SK-N-SH (cell line): Measurements from ENCODE around the gene NIT1. TPM values are rescaled to one million over a fixed set of nuclear protein-coding genes. Genes with fewer than 3 reads are reported as not detected.

Experiments
- CTCF ChIA-PET: fragments of 300-600, 350-600 bp; formaldehyde crosslinking; extraction: SDS; loops from one replicate; lab custom pipeline; 2021; lab: Yijun Ruan, JAX
- POLR2A ChIA-PET: fragments of 350-600 bp; sonication (Branson Sonifier 250); formaldehyde crosslinking; extraction: SDS; loops from one replicate; lab custom pipeline; 2020; ENCODE audit warnings: antibody characterized with exemption, inconsistent platforms; lab: Yijun Ruan, JAX
- DNase-seq: peaks from one replicate; pipeline ENCODE4 v3.0.0; 2012
- H2AFZ ChIP-seq: fragments of 200-600 bp; sonication (generic); 2 replicates; pipeline ENCODE4 v1.8.1; 2016; ENCODE audit warnings: antibody characterized with exemption, mild to moderate bottlenecking, low read depth
- H3F3A ChIP-seq: fragments of 200-600 bp; sonication (generic); replicated peaks from 2 replicates; pipeline ENCODE3; 2016; ENCODE audit warnings: antibody characterized with exemption, mild to moderate bottlenecking; ENCODE audit not compliant: insufficient read depth
- H3K27ac ChIP-seq, 2 experiments: fragments of 200-500 bp in 1 of 2; fragments of 200-600 bp in 1 of 2; sonication (Bioruptor generic) in 1 of 2; sonication (generic), shearing (Covaris generic) in 1 of 2; 2 replicates each; pipeline versions ENCODE4 v1.5.1 to v1.6.1; 2014 to 2016; ENCODE audit warnings: low read depth in 2 of 2, inconsistent platforms in 1 of 2, low read length in 1 of 2, mild to moderate bottlenecking in 1 of 2, mixed read lengths in 1 of 2
- H3K27me3 ChIP-seq: fragments of 200-600 bp; sonication (generic), shearing (Covaris generic); 2 replicates; pipeline ENCODE4 v1.6.1; 2016; ENCODE audit warnings: mixed run types; ENCODE audit not compliant: insufficient read depth
- H3K36me3 ChIP-seq, 2 experiments: fragments of 200-500 bp in 1 of 2; fragments of 200-600 bp in 1 of 2; sonication (Bioruptor generic) in 1 of 2; sonication (generic) in 1 of 2; replicated peaks in 1 of 2; 2 replicates each; pipeline versions ENCODE3 to v1.5.1; 2014 to 2016; ENCODE audit warnings: low read length in 1 of 2, mild to moderate bottlenecking in 1 of 2; ENCODE audit not compliant: insufficient read depth in 2 of 2, control insufficient read depth in 1 of 2
- H3K4me1 ChIP-seq, 2 experiments: fragments of 200-500 bp in 1 of 2; fragments of 200-600 bp in 1 of 2; sonication (Bioruptor generic) in 1 of 2; sonication (generic), shearing (Covaris generic) in 1 of 2; 2 replicates each; pipeline versions ENCODE4 v1.5.1 to v1.6.1; 2014 to 2016; ENCODE audit warnings: low read depth in 1 of 2, low read length in 1 of 2, mixed run types in 1 of 2; ENCODE audit not compliant: insufficient read depth in 2 of 2, control insufficient read depth in 1 of 2
- H3K4me2 ChIP-seq: fragments of 200-600 bp; sonication (generic), shearing (Covaris generic); 2 replicates; pipeline ENCODE4 v1.6.1; 2017; ENCODE audit warnings: mixed run types
- H3K4me3 ChIP-seq, 2 experiments: fragments of 200-500 bp in 1 of 2; fragments of 200-600 bp in 1 of 2; sonication (Bioruptor generic) in 1 of 2; sonication (generic), shearing (Covaris generic) in 1 of 2; 2 replicates each; pipeline versions ENCODE4 v1.5.1 to v1.8.1; 2014 to 2016; ENCODE audit warnings: low read depth in 2 of 2, inconsistent platforms in 1 of 2, low read length in 1 of 2, mild to moderate bottlenecking in 1 of 2, mixed read lengths in 1 of 2, moderate library complexity in 1 of 2
- H3K79me2 ChIP-seq: fragments of 200-600 bp; sonication (generic); 2 replicates; pipeline ENCODE4 v1.8.1; 2017; ENCODE audit warnings: mild to moderate bottlenecking; ENCODE audit not compliant: insufficient read depth
- H3K9ac ChIP-seq: fragments of 200-600 bp; sonication (generic); 2 replicates; pipeline ENCODE4 v1.6.1; 2017; ENCODE audit warnings: mixed run types
- H3K9me2 ChIP-seq: fragments of 200-600 bp; sonication (generic); 2 replicates; pipeline ENCODE4 v1.6.1; 2017; ENCODE audit warnings: mixed run types
- H3K9me3 ChIP-seq: fragments of 200-600 bp; sonication (generic); 2 replicates; pipeline ENCODE4 v1.6.1; 2017; ENCODE audit warnings: mixed run types, mild to moderate bottlenecking, moderate library complexity
- H4K20me1 ChIP-seq: fragments of 200-600 bp; sonication (generic); 2 replicates; pipeline ENCODE4 v1.6.1; 2017; ENCODE audit warnings: mild to moderate bottlenecking, mixed run types; ENCODE audit not compliant: insufficient read depth
- EP300 ChIP-seq, 2 experiments: IDR thresholded peaks; 2 replicates each; pipeline versions ENCODE4 v1.4.0 to v1.6.1; 2012; ENCODE audit warnings: borderline replicate concordance in 1 of 2, low read depth in 1 of 2, low read length in 1 of 2
- FOSL2 ChIP-seq: IDR thresholded peaks from 2 replicates; pipeline ENCODE4 v1.4.0; 2012; ENCODE audit warnings: low read depth, mild to moderate bottlenecking, moderate library complexity, borderline replicate concordance
- FOXJ3 ChIP-seq: sonication (generic); formaldehyde crosslinking; IDR thresholded peaks from 2 replicates; pipeline ENCODE4 v1.5.1; 2020; ENCODE audit warnings: mild to moderate bottlenecking, missing genetic modification reagents
- FOXM1 ChIP-seq: IDR thresholded peaks from 2 replicates; pipeline ENCODE4 v1.4.0; 2012; ENCODE audit warnings: low read depth, mild to moderate bottlenecking
- GABPA ChIP-seq: IDR thresholded peaks from 2 replicates; pipeline ENCODE4 v1.4.0; 2012; ENCODE audit warnings: low read depth, mild to moderate bottlenecking
- GATA2 ChIP-seq: sonication (generic); formaldehyde crosslinking; IDR thresholded peaks from 2 replicates; pipeline ENCODE4 v1.5.0; 2020; ENCODE audit warnings: mild to moderate bottlenecking, missing genetic modification reagents
- JUND ChIP-seq: IDR thresholded peaks from 2 replicates; pipeline ENCODE4 v1.4.0; 2012
- MEF2A ChIP-seq: IDR thresholded peaks from 2 replicates; pipeline ENCODE4 v1.4.0; 2012; ENCODE audit warnings: low read depth, borderline replicate concordance
- NRF1 ChIP-seq: IDR thresholded peaks from 2 replicates; pipeline ENCODE4 v1.6.1; 2012; ENCODE audit warnings: low read depth, mild to moderate bottlenecking, low read length
- POLR2AphosphoS5 ChIP-seq: IDR thresholded peaks from 2 replicates; pipeline ENCODE4 v1.6.1; 2012; ENCODE audit warnings: low read depth, low read length
- RFX5 ChIP-seq: IDR thresholded peaks from 2 replicates; pipeline ENCODE4 v1.6.1; 2012; ENCODE audit warnings: mild to moderate bottlenecking, improper control_type of control experiment, low read length
- RXRA ChIP-seq: IDR thresholded peaks from 2 replicates; pipeline ENCODE4 v1.4.0; 2012; ENCODE audit warnings: low read depth, mild to moderate bottlenecking, borderline replicate concordance
- SMC3 ChIP-seq: IDR thresholded peaks from 2 replicates; pipeline ENCODE4 v1.6.1; 2012; ENCODE audit warnings: low read depth, low read length, improper control_type of control experiment
- TAF1 ChIP-seq: IDR thresholded peaks from 2 replicates; pipeline ENCODE4 v1.6.1; 2012; ENCODE audit warnings: low read depth, mild to moderate bottlenecking, low read length, moderate library complexity, borderline replicate concordance
- WGBS: methylation state at CpG from one replicate; pipeline ENCODE4 v1.1.6; 2017; ENCODE audit warnings: low lambda C conversion rate; 5-methylcytosine and 5-hydroxymethylcytosine counted together
- polyA plus RNA-seq, 3 experiments: library from polyadenylated mRNA; depleted of rRNA; stranded (reverse); fragments of >200 nt; gene quantifications; 2 replicates each; pipeline ENCODE4 v1.2.3, GENCODE V29; 2012
- TF ChIP-seq, protein P1 (sequence below): fragments of 200-600 bp; sonication (generic); IDR thresholded peaks from 2 replicates; pipeline ENCODE4 v1.6.1; 2017; ENCODE audit warnings: antibody characterized with exemption, mild to moderate bottlenecking, moderate library complexity
- TF ChIP-seq, protein P2 (sequence below): IDR thresholded peaks from 2 replicates; pipeline ENCODE4; 2012
- TF ChIP-seq, protein P3 (sequence below): IDR thresholded peaks from 2 replicates; pipeline ENCODE4 v1.4.0; 2012; ENCODE audit warnings: low read depth
- TF ChIP-seq, protein P4 (sequence below): IDR thresholded peaks from 2 replicates; pipeline ENCODE4 v1.4.0; 2012; ENCODE audit warnings: low read depth, borderline replicate concordance
- TF ChIP-seq, protein P5 (sequence below): fragments of 150-350 bp; IDR thresholded peaks from 2 replicates; pipeline ENCODE4 v1.6.1; 2016; ENCODE audit warnings: mild to moderate bottlenecking, low read depth, low read length
- TF ChIP-seq, protein P6 (sequence below): IDR thresholded peaks from 2 replicates; pipeline ENCODE4 v1.6.1; 2012; ENCODE audit warnings: mild to moderate bottlenecking, low read depth, low read length, moderate library complexity

NIT1 gene
- polyA plus RNA-seq, 1 of the 3 experiments (the other 2 are of a cell fraction), result 38.7 TPM

DNA sequence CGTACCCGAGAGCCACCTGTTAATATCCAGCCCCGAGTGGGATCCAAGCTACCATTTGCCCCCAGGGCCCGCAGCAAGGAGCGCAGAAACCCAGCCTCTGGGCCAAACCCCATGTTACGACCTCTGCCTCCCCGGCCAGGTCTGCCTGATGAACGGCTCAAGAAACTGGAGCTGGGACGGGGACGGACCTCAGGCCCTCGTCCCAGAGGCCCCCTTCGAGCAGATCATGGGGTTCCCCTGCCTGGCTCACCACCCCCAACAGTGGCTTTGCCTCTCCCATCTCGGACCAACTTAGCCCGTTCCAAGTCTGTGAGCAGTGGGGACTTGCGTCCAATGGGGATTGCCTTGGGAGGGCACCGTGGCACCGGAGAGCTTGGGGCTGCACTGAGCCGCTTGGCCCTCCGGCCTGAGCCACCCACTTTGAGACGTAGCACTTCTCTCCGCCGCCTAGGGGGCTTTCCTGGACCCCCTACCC is 42.8 kb downstream of the NIT1 start:
- no peak overlapping the region for H2AFZ ChIP-seq
- no peaks in the 10 kb centered on the region for H3K9me2 ChIP-seq
- no peak for DNase-seq
- H3K9ac ChIP-seq, result no peak overlapping the region
- peaks cover 21% of the 10 kb centered on the region for H3F3A ChIP-seq
- no peaks in the 10 kb centered on the region for H4K20me1 ChIP-seq
- CTCF ChIA-PET, result no interaction called here
- TF ChIP-seq SMC3, result no peak
- TF ChIP-seq RFX5, result no peak
- no peak for TF ChIP-seq EP300 (IDR thresholded peaks at IDR 0.05; ENCODE audit: borderline replicate concordance in 1 of 2, low read depth in 1 of 2, low read length in 1 of 2)
- TF ChIP-seq, protein P1, sequence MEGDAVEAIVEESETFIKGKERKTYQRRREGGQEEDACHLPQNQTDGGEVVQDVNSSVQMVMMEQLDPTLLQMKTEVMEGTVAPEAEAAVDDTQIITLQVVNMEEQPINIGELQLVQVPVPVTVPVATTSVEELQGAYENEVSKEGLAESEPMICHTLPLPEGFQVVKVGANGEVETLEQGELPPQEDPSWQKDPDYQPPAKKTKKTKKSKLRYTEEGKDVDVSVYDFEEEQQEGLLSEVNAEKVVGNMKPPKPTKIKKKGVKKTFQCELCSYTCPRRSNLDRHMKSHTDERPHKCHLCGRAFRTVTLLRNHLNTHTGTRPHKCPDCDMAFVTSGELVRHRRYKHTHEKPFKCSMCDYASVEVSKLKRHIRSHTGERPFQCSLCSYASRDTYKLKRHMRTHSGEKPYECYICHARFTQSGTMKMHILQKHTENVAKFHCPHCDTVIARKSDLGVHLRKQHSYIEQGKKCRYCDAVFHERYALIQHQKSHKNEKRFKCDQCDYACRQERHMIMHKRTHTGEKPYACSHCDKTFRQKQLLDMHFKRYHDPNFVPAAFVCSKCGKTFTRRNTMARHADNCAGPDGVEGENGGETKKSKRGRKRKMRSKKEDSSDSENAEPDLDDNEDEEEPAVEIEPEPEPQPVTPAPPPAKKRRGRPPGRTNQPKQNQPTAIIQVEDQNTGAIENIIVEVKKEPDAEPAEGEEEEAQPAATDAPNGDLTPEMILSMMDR, result no peak
- no peak for TF ChIP-seq GATA2
- no peak for TF ChIP-seq POLR2AphosphoS5
- TF ChIP-seq FOXJ3, result no peak
- no peak for TF ChIP-seq NRF1
- TF ChIP-seq MEF2A, result no peak
- no peak for TF ChIP-seq GABPA
- TF ChIP-seq, protein P2, sequence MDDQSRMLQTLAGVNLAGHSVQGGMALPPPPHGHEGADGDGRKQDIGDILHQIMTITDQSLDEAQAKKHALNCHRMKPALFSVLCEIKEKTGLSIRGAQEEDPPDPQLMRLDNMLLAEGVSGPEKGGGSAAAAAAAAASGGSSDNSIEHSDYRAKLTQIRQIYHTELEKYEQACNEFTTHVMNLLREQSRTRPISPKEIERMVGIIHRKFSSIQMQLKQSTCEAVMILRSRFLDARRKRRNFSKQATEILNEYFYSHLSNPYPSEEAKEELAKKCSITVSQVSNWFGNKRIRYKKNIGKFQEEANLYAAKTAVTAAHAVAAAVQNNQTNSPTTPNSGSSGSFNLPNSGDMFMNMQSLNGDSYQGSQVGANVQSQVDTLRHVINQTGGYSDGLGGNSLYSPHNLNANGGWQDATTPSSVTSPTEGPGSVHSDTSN, result no peak
- no peak for TF ChIP-seq JUND
- TF ChIP-seq, protein P3, sequence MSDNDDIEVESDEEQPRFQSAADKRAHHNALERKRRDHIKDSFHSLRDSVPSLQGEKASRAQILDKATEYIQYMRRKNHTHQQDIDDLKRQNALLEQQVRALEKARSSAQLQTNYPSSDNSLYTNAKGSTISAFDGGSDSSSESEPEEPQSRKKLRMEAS, result no peak
- no peak for TF ChIP-seq FOSL2
- TF ChIP-seq FOXM1, result no peak
- TF ChIP-seq TAF1, result no peak
- TF ChIP-seq RXRA, result no peak
- TF ChIP-seq, protein P4, sequence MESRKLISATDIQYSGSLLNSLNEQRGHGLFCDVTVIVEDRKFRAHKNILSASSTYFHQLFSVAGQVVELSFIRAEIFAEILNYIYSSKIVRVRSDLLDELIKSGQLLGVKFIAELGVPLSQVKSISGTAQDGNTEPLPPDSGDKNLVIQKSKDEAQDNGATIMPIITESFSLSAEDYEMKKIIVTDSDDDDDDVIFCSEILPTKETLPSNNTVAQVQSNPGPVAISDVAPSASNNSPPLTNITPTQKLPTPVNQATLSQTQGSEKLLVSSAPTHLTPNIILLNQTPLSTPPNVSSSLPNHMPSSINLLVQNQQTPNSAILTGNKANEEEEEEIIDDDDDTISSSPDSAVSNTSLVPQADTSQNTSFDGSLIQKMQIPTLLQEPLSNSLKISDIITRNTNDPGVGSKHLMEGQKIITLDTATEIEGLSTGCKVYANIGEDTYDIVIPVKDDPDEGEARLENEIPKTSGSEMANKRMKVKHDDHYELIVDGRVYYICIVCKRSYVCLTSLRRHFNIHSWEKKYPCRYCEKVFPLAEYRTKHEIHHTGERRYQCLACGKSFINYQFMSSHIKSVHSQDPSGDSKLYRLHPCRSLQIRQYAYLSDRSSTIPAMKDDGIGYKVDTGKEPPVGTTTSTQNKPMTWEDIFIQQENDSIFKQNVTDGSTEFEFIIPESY, result no peak
- TF ChIP-seq, protein P5, sequence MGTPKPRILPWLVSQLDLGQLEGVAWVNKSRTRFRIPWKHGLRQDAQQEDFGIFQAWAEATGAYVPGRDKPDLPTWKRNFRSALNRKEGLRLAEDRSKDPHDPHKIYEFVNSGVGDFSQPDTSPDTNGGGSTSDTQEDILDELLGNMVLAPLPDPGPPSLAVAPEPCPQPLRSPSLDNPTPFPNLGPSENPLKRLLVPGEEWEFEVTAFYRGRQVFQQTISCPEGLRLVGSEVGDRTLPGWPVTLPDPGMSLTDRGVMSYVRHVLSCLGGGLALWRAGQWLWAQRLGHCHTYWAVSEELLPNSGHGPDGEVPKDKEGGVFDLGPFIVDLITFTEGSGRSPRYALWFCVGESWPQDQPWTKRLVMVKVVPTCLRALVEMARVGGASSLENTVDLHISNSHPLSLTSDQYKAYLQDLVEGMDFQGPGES, result no peak
- TF ChIP-seq, protein P6, sequence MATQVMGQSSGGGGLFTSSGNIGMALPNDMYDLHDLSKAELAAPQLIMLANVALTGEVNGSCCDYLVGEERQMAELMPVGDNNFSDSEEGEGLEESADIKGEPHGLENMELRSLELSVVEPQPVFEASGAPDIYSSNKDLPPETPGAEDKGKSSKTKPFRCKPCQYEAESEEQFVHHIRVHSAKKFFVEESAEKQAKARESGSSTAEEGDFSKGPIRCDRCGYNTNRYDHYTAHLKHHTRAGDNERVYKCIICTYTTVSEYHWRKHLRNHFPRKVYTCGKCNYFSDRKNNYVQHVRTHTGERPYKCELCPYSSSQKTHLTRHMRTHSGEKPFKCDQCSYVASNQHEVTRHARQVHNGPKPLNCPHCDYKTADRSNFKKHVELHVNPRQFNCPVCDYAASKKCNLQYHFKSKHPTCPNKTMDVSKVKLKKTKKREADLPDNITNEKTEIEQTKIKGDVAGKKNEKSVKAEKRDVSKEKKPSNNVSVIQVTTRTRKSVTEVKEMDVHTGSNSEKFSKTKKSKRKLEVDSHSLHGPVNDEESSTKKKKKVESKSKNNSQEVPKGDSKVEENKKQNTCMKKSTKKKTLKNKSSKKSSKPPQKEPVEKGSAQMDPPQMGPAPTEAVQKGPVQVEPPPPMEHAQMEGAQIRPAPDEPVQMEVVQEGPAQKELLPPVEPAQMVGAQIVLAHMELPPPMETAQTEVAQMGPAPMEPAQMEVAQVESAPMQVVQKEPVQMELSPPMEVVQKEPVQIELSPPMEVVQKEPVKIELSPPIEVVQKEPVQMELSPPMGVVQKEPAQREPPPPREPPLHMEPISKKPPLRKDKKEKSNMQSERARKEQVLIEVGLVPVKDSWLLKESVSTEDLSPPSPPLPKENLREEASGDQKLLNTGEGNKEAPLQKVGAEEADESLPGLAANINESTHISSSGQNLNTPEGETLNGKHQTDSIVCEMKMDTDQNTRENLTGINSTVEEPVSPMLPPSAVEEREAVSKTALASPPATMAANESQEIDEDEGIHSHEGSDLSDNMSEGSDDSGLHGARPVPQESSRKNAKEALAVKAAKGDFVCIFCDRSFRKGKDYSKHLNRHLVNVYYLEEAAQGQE, result no peak
- TF ChIP-seq, all 33 proteins: peak for 0
- Histone ChIP-seq H3K27me3 (no peaks in the 10 kb centered on the region), H3K4me3 (peak overlapping the region; percentile 89 to 92; a peak in 3 of 4 replicates), H3K4me1 (peaks cover 0 to 36% of the 10 kb centered on the region in 2 experiments; a peak in 2 of 4 replicates), H3K79me2 (peaks cover 17% of the 10 kb centered on the region), H3K36me3 (peaks cover 15 to 64% of the 10 kb centered on the region in 2 experiments), H3K9me3 (no peaks in the 10 kb centered on the region), H3K4me2 (peak overlapping the region; percentile 77), H3K27ac (no peak overlapping the region; a peak in 1 of 4 replicates)
- POLR2A ChIA-PET, result interaction anchor here (0.6 kb wide), 1 partner anchor 65 kb away, joined by 3 read pairs; the partner anchor contains the start of gene TOMM40L
- WGBS, result 97% methylated on average over 19 of the region's 22 CpGs
